PC-9 (cell line): ENCODE measurements around the gene CUX1. TPM values are rescaled to one million over a fixed set of nuclear protein-coding genes. Genes with fewer than 3 reads are reported as not detected.
A peak's percentile ranks its signal among the peaks of the same experiment; 100 is the strongest.

Experiments used
- BruUV-seq: library from RNA; stranded (reverse); fragments of 400-500 nt; replicated peaks from 2 replicates; lab custom pipeline; 2021; lab: Mats Ljungman, UMichigan
- CTCF ChIA-PET: fragments of 300-600 bp; sonication (Branson Sonifier 250); formaldehyde crosslinking; loops from one replicate; lab custom pipeline; 2022; ENCODE audit warnings: antibody characterized with exemption; lab: Charles Lee
- POLR2A ChIA-PET: fragments of 300-600 bp; sonication (Branson Sonifier 250); formaldehyde crosslinking; loops from one replicate; lab custom pipeline; 2022; ENCODE audit warnings: antibody characterized with exemption; ENCODE audit not compliant: unreplicated experiment; lab: Charles Lee
- DNase-seq, 2 experiments: peaks; one replicate each; pipeline versions ENCODE4 v3.0.0 to v3.0.0-alpha.2; 2015 to 2022; ENCODE audit warnings: mixed read lengths in 1 of 2
- H2AFZ ChIP-seq: fragments of 200-600 bp; sonication (generic); 2 replicates; pipeline ENCODE4 v1.8.1; 2017; ENCODE audit warnings: antibody characterized with exemption
- H3F3A ChIP-seq: fragments of 200-600 bp; sonication (generic); 2 replicates; pipeline ENCODE4 v1.8.1; 2017; ENCODE audit warnings: antibody characterized with exemption, mild to moderate bottlenecking, low read depth; ENCODE audit not compliant: insufficient read depth
- H3K27ac ChIP-seq: fragments of 200-600 bp; sonication (generic); 2 replicates; pipeline ENCODE4 v1.6.1; 2016; ENCODE audit warnings: mixed run types
- H3K27me3 ChIP-seq: fragments of 200-600 bp; sonication (generic); 2 replicates; pipeline ENCODE4 v1.6.1; 2016; ENCODE audit warnings: low read depth, mixed run types; ENCODE audit not compliant: insufficient read depth
- H3K36me3 ChIP-seq: fragments of 200-600 bp; sonication (generic); 2 replicates; pipeline ENCODE4 v1.6.1; 2016; ENCODE audit warnings: low read depth, mixed run types
- H3K4me1 ChIP-seq: fragments of 200-600 bp; sonication (generic); replicated peaks from 2 replicates; pipeline ENCODE4 v1.6.1; 2016; ENCODE audit warnings: mixed run types; ENCODE audit not compliant: insufficient read depth
- H3K4me2 ChIP-seq: fragments of 200-600 bp; sonication (generic); 2 replicates; pipeline ENCODE4 v1.6.1; 2017; ENCODE audit warnings: mixed run types
- H3K4me3 ChIP-seq: fragments of 200-600 bp; sonication (generic); 2 replicates; pipeline ENCODE4 v1.6.1; 2016; ENCODE audit warnings: mixed run types
- H3K79me2 ChIP-seq: fragments of 200-600 bp; sonication (generic); 2 replicates; pipeline ENCODE4 v1.6.1; 2017; ENCODE audit warnings: low read depth, mixed run types
- H3K9me2 ChIP-seq: fragments of 200-600 bp; sonication (generic); 2 replicates; pipeline ENCODE4 v1.8.1; 2017; ENCODE audit warnings: mild to moderate bottlenecking; ENCODE audit not compliant: insufficient read depth
- H3K9me3 ChIP-seq: fragments of 200-600 bp; sonication (generic); 2 replicates; pipeline ENCODE4 v1.8.1; 2016; ENCODE audit warnings: low read depth; ENCODE audit not compliant: insufficient read depth
- H4K20me1 ChIP-seq: fragments of 200-600 bp; sonication (generic); 2 replicates; pipeline ENCODE4 v1.8.1; 2017; ENCODE audit not compliant: insufficient read depth
- CTCF ChIP-seq: fragments of 200-600 bp; sonication (generic); conservative IDR thresholded peaks from 2 replicates; pipeline ENCODE4 v1.6.1; 2017; ENCODE audit warnings: mixed run types, antibody characterized with exemption, mild to moderate bottlenecking, moderate library complexity
- EZH2 ChIP-seq: fragments of 200-600 bp; sonication (generic); IDR thresholded peaks from 2 replicates; pipeline ENCODE4 v1.8.0; 2017; ENCODE audit warnings: antibody characterized with exemption, low read depth
- intact Hi-C: fragments of 100-400 bp; cut with micrococcal nuclease; formaldehyde crosslinking; loops from one replicate; pipeline ENCODE4 v1.10.0; 2022; ENCODE audit not compliant: unreplicated experiment
- total RNA-seq: library from RNA; stranded (reverse); gene quantifications from 2 replicates; pipeline ENCODE4 v1.2.3, GENCODE V29; 2021

CUX1 gene
- total RNA-seq, 1 experiment from 2014 or later, result 83.3 TPM

GRCh38 chr7:101804088-101804963, 13.1 kb upstream of the CUX1 start:
- CTCF ChIA-PET, result interaction anchor here (0.7 kb wide), 1 partner anchor 91 kb away, joined by 3 read pairs; no protein-coding TSS in a partner anchor
- no peak overlapping the region for H2AFZ ChIP-seq

GRCh38 chr7:101804967-101805366, 12.5 kb upstream of the CUX1 start:
- TF ChIP-seq CTCF (peak; percentile 70), EZH2 (no peak)
- Histone ChIP-seq H3K9me3 (no peaks in the 10 kb centered on the region), H3K36me3 (no peaks in the 10 kb centered on the region), H3K4me2 (no peak overlapping the region), H3K4me1 (peaks cover 7% of the 10 kb centered on the region; the same call in 1 of the 2 replicates), H3K4me3 (no peak overlapping the region), H3F3A (peaks cover 6% of the 10 kb centered on the region; the same call in 1 of the 2 replicates), H3K9me2 (no peaks in the 10 kb centered on the region), H4K20me1 (no peaks in the 10 kb centered on the region), H2AFZ (no peak overlapping the region), H3K27me3 (no peaks in the 10 kb centered on the region), H3K79me2 (no peaks in the 10 kb centered on the region), H3K27ac (no peak overlapping the region)
- ChIA-PET POLR2A (interaction anchor here (0.6 kb wide), 1 partner anchor 437 kb away, joined by 4 read pairs; no protein-coding TSS in a partner anchor), CTCF (interaction anchor here (0.7 to 1.2 kb wide), 2 partner anchors 91 to 202 kb away, joined by 3 read pairs; no protein-coding TSS in a partner anchor)
- intact Hi-C loops, result no loop called here
- peak in 1 of 2 experiments; percentile 35 for DNase-seq
- BruUV-seq, result no TSS peak

More at GRCh38 chr7:101804088-101804963, 13.1 kb upstream of the CUX1 start:
- no peak for TF ChIP-seq EZH2
- no peak for TF ChIP-seq CTCF
- Histone ChIP-seq H3K27ac (no peak overlapping the region), H3K4me2 (no peak overlapping the region), H3K36me3 (no peaks in the 10 kb centered on the region), H4K20me1 (no peaks in the 10 kb centered on the region), H3K9me2 (no peaks in the 10 kb centered on the region), H3K9me3 (no peaks in the 10 kb centered on the region), H3F3A (peaks cover 6% of the 10 kb centered on the region; the same call in 1 of the 2 replicates), H3K4me1 (peaks cover 7% of the 10 kb centered on the region; the same call in 1 of the 2 replicates), H3K27me3 (no peaks in the 10 kb centered on the region), H3K4me3 (no peak overlapping the region), H3K79me2 (no peaks in the 10 kb centered on the region)
- no TSS peak for BruUV-seq
- DNase-seq, result no peak
- intact Hi-C loops, result no loop called here
- POLR2A ChIA-PET, result interaction anchor here (0.6 kb wide), 1 partner anchor 437 kb away, joined by 4 read pairs; no protein-coding TSS in a partner anchor

GRCh38 chr7:101812595-101812994, 4.8 kb upstream of the CUX1 start:
- peaks cover 2% of the 10 kb centered on the region for H3K79me2 ChIP-seq
- H3K9me2 ChIP-seq, result no peaks in the 10 kb centered on the region
- ChIA-PET CTCF (interaction anchor here (0.7 kb wide), 2 partner anchors 207 to 430 kb away, joined by 6 read pairs; no protein-coding TSS in a partner anchor), POLR2A (interaction anchor here (0.7 kb wide), 1 partner anchor 237 kb away, joined by 9 read pairs; no protein-coding TSS in a partner anchor)
- no peaks in the 10 kb centered on the region for H3K9me3 ChIP-seq
- no peak overlapping the region for H3K4me3 ChIP-seq
- H3K4me2 ChIP-seq, result no peak overlapping the region
- no peaks in the 10 kb centered on the region for H3K36me3 ChIP-seq
- no peak overlapping the region for H2AFZ ChIP-seq
- no peak for DNase-seq
- intact Hi-C loops, result no loop called here
- H3K4me1 ChIP-seq, result peaks cover 2% of the 10 kb centered on the region
- H3K27ac ChIP-seq, result no peak overlapping the region
- no peaks in the 10 kb centered on the region for H3K27me3 ChIP-seq
- H3F3A ChIP-seq, result peaks cover 15% of the 10 kb centered on the region; the same call in 1 of the 2 replicates
- BruUV-seq, result no TSS peak
- TF ChIP-seq EZH2 (no peak), CTCF (no peak)
- H4K20me1 ChIP-seq, result peaks cover 2% of the 10 kb centered on the region
